GM21737 (cell line): ENCODE measurements around the gene C5orf52.
"Not testable (repeated sequence)": the region's sequence is repeated elsewhere in the genome, so short reads cannot be mapped to it uniquely, and the experiment has no call there.

Experiments used
- ATAC-seq: cut with Tn5 transposase; IDR thresholded peaks from one replicate; pipeline ENCODE4 v1.9.1; 2021; ENCODE audit warnings: mild to moderate bottlenecking, moderate library complexity; ENCODE audit not compliant: unreplicated experiment

C5orf52 gene

GRCh38 chr5:157719245-157719644 is 47.9 kb downstream of the C5orf52 start:
- ATAC-seq, result no peak

DNA sequence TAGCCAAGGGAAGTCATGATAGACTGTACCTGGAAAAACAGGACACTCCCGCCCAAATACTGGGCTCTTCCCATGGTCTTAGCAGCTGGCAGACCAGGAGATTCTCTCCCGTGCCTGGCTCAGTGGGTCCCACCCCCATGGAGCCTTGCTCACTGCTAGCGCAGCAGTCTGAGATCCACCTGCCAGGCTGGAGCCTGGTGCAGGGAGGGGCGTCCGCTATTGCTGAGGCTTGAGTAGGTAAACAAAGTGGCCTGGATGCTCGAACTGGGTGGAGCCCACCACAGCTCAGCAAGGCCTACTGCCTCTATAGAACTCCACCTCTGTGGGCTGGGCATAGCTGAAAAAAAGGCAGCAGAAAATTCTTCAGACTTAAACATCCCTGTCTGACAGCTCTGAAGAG is 49.8 kb downstream of the C5orf52 start:
- ATAC-seq, result no peak

DNA sequence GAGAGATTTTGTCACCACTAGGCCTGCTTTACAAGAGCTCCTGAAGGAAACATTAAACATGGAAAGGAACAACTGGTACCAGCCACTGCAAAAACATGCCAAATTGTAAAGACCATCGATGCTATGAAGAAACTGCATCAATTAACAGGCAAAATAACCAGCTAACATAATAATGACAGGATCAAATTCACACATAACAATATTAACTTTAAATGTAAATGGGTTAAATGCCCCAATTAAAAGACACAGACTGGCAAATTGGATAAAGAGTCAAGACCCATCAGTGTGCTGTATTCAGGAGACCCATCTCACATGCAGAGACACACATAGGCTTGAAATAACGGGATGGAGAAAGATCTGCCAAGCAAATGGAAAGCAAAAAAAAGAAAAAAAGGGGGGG is 51.6 kb downstream of the C5orf52 start:
- not testable (repeated sequence) for ATAC-seq

DNA sequence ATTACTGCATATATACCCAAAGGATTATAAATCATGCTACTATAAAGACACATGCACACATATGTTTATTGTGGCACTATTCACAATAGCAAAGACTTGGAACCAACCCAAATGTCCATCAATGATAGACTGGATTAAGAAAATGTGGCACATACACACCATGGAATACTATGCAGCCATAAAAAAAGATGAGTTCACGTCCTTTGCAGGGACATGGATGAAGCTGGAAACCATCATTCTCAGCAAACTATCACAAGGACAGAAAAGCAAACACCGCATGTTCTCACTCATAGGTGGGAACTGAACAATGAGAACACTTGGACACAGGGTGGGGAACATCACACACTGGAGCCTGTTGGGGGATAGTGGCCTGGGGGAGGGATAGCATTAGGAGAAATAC is 55.3 kb downstream of the C5orf52 start:
- ATAC-seq, result not testable (repeated sequence)

DNA sequence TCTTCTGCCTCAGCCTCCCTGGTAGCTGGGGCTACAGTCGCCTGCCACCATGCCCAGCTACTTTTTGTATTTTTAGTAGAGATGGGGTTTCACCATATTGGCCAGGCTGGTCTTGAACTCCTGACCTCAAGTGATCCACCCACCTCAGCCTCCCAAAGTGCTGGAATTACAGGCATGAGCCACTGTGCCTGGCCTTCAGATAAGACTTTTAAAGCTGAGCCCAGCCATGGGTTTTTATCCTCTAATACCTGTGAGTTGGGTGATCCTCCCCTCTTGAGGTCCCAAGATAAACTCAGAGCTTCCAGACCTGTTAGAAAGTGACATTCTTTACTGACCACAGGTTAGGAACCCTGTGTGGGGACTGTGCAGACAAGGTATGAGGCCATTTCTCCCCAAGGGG is 56.5 kb downstream of the C5orf52 start:
- not testable (repeated sequence) for ATAC-seq
